GM18499 (cell line): Measurements from ENCODE around the gene CDK5RAP2.

Source experiments
- ATAC-seq: cut with Tn5 transposase; IDR thresholded peaks from one replicate; pipeline ENCODE4 v1.9.1; 2021; ENCODE audit warnings: moderate number of reproducible peaks; ENCODE audit not compliant: insufficient read depth, unreplicated experiment

CDK5RAP2 gene

DNA sequence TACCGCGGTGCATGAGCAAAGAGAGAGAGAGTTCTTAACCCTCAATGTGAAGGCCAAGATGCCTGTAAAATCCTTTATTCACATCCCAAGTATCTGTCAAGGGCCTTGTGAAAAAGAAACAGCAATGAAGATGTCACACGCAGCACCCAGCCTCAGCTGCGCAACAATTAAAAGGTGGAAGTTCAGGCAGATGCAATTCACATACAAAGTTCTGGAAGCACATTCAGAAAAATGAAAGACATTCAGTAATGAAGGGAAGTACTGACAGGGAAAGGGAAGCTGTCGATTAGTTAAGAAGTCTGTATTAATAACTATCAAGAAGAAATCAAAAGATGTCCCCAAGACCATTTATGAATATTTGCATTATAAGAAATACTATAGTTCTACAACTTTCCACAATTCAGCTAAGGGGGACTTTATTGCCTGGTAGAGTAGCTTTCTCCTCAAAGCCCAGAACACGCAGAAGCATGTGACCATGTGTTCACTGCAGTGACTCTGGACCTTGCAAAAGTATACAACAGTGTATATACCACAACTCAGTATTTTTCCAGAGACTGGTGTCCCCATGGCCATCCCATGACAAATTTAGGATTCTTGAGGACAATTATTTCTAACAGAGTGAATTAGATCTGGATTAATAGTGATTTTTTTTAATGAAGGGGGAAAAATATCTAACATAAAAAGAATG, 137.5 kb downstream of the CDK5RAP2 start:
- ATAC-seq = no peak

DNA sequence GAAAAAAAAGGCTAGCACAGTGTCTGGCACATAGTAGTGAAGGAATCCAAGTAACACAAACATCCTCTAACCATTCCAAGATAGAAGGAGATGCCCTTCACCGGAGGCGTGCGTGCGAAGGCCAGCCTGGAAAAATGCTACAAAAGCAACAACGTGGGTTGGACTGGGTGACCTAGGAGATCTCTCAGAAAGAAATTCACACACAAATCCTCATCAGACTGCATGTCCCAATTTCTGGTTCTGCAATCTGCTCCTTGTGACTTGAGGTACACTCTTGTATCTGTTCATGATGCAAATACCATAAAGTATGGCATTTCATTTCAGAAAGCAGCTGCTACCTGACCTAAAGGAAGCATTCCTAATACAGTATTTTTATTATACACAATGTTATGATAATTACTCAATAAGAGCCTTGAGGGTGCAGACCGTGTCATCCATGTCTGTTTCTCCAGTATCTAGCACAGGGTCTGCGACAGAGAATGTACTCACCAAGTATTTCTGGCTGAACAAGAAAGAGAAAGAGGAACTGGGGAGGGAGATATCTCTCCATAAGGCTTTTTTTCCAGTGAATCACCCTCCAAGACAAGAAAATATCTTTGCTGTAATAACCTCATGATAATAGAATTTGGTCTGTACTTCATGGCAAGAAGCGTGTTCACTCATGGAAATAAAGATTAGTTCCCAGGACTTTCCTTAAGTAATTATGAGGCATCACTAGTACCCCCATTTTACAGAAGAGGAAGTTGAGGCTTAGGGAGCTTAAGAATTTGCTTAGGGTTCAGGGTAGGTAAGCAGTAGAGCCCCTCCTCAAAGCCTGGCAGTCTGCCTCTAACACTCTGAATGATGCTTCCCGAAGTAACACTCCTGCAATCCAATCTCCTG, 138.3 kb downstream of the CDK5RAP2 start:
- ATAC-seq = no peak

DNA sequence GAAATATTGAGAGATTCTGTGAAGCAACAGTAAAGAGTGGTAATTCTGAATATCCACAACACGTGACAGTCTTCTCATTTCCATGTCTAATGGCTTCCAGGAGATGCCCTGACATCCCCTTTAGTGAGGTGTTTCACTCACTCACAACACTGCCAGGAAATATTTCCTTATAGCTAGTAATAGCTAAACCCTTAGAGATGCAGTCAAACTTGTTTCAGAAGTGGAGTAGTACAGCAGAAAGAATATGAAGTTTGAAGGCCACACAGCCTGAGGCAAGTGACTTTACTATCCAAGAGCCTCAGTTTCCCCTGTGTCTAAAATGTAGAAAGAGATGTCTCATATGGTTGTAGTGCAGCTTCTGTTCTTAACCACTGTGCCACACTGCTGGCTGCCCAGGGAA, 139.2 kb downstream of the CDK5RAP2 start:
- no peak for ATAC-seq

DNA sequence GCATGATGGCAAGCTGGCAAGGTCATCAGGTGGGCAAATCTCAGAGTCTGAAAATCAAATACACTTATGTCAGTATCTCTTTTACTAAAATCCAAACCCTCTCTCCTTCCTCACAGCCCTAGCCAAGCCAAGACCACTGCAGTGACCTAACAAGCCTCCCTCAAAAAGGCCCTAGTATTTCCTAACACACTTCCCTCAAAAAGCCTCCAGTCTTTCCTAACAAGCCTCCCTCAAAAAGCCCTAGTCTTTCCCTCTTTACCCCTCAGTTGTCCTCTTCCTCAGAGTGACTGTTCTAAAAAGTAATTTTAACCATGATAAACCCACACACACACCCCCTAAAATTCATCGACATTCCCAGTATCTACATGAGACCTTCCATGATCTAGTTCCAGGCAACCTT, 140.0 kb downstream of the CDK5RAP2 start:
- no peak for ATAC-seq

DNA sequence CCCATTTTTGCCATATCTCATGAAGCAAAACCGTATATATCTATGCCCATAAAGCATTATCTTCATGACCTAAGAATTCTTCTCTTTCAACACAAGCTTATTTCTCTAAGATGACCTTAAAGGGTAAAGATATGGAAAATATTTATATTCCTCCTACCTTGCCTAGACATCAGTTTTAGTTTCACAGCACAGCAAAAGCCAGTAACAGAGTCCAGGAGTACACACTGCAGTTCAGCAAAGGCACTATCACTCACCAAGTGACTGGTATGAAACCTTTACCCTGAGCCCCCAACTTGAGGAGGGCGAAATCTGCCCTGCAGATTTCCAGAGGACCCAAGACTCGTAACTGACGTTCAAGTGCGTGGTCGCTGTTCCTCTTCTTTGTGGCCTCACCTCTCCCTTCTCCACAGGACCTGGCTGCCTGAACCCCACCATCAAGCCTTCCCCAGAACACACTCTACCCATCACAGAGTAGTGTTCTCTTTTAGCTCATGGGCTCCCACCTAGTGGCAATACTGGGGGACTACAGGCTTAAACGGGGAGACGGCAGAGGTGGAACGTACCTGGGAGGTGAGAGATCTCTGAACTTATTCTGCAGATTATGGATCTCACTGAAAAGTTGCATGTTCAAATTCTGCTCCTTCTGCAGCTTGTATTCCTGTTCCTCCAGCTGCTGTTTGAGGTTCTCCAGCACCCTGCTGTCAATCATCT, 141.0 kb downstream of the CDK5RAP2 start:
- ATAC-seq = no peak

DNA sequence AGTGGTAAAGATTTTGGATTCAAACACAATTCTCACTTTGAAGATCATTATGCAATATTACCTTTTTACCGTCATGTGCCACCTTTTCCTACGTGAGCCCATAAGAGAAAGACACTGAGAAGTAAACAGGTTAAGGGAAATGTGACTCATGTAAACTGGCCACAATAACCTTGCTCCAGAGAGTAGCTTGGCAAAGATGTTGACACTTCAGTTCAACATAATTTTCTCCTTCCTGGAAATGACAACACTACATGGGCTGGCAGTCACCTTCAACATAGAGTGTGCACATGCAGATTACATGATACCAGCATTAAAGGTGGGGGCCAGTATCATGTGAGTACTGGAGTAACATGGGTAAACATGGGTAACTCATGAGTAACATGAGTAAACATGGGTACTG, 141.9 kb downstream of the CDK5RAP2 start:
- ATAC-seq = no peak

DNA sequence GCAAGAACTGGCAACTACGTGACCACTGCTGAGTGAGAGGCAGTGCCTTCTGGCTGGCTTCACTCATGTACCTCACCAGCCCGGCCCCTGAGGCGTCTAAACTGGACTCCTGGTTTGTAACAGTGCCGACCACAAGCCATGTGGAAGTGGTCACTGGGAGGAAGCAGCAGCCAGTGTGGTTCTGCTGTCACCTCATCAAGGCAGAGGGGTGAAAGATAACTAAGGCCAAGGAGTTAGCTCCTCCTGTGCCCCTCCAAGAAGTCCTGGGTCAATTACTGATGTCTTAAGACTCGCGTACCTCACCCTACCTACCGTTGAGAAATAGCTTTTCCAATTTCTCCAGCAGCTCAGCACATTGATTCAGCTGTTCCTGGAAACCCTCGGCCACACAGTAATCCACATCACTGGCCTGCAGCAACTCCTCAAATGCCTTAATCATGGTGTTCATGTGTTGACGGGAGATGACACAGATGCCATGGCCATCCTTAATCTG, 142.9 kb downstream of the CDK5RAP2 start:
- no peak for ATAC-seq

DNA sequence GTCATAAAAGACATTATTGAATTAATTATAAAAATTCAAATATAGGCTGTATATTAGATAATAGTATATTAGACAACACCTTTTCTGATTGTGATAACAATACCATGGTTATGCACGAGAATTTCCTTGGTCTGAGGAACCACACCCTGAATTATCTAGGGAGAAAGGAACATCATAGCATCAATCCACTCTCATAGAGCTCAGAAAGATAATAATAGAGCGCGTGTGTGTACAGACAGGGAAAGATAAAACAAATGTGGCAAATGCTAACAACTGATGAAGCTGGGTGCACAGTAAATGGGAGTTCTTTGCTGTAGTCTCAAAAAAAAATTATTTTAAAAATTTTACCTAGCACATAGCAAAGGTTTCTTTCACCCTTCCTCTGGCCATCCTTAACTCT, 143.5 kb downstream of the CDK5RAP2 start:
- no peak for ATAC-seq

DNA sequence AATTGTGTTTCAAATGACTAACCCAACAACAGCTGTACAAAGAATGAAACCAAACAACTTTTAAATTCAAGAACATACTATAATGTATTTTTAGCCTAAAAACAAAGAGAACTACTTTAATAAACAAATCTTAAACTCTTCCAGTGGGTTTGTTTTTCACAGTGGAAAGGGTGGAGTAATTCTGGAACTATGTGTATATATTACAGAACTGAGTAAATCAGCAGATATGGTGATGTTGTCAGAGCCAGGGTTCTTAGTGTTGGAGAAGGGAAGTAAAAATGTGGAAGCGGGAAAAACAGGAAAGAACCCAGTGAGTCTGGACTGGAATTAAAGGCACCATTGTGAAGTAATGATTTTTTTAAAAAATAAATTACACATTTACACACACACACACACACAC, 144.9 kb downstream of the CDK5RAP2 start:
- ATAC-seq = no peak

DNA sequence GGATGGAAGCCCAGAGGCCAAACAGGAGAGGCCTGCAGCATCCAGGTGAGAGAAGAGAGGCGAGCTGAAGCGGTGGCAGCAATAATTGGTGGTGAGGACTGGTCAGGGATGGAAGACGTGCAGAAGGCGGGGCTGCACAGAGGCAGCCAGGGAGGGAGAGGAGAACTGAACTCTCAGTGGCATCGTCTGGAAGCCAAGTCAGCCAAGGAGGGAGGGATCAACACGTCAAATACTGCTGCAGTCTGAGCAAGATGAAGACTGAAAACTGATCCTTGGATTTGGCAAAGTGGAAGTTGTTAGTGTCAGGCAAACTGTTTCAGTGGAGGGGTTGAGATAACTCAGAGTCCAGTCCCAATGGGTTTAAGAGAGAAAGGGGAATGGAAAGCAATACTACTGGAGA, 145.4 kb downstream of the CDK5RAP2 start:
- ATAC-seq = no peak

DNA sequence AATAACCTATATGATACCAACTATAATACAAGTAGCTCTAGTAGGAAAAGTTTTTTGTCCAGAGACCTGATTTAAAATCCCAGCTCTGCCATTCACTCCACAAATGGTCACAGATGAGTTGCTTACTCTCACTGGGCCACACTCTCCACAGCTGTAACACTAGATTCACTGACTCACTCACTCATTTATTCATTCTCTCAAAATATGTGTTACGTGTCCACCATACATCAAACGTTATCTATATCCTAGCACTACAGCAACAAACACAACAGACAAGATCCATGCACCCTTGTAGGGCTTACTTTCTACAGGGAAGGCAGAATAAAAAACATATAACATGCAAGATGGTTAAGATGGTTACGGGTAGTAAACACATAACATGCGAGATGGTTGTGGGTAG, 146.3 kb downstream of the CDK5RAP2 start:
- no peak for ATAC-seq

DNA sequence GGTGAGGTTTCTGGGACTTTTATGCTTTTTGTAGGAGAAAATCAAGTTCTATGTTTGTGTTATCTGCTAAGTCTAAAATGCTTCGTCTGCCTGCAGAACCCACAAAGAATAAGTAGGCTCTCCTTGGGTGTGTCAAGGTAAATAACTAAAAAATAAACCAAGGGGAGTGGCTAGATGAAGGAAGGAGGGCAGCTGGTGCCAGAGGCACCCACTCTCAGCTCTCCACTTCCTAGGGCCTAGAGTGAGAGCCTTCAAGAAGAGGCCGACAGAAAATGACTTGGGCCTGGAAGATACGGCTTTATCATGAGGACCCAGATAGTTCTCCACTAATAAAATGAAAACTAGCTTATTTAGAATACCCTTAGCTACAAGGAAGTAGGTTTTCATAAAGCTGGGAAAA, 147.4 kb downstream of the CDK5RAP2 start:
- no peak for ATAC-seq

DNA sequence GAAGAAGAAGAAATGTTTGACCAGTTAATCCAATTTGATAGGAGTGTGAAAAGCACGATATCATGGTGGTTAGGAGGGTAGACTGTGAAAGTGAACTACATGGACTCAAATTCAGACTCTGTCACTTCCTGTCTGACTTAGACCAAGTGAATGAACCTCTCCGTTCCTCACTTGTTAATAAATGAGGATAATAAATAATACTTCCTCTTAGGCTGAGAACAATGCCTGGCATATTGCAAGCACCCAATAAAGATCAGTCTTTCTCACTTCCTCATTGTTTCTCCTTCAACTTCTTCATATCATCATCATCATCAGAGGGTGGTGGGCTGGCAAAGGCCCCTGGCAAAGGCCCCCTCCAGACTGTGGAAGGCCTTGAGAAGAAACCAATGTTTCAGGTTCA, 148.7 kb downstream of the CDK5RAP2 start:
- ATAC-seq = no peak

DNA sequence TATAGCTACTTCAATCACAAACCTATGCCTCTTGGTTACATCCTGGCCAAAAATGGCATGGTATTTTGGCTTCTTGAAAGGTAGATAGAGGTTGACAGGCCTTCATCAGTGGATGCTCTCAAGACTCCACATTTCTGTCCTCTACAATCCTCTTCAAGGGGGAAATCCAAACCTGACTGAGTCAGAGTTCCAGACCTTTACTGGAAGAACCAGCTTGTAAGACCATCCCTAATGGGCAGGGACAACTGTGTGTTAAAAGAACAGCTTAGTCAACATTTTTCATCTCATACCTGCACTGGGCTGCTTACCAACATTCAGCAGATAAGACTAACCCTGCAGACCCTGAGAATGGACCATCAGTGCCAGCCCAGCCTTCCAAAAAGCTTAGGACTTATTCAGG, 155.7 kb downstream of the CDK5RAP2 start:
- ATAC-seq = no peak

DNA sequence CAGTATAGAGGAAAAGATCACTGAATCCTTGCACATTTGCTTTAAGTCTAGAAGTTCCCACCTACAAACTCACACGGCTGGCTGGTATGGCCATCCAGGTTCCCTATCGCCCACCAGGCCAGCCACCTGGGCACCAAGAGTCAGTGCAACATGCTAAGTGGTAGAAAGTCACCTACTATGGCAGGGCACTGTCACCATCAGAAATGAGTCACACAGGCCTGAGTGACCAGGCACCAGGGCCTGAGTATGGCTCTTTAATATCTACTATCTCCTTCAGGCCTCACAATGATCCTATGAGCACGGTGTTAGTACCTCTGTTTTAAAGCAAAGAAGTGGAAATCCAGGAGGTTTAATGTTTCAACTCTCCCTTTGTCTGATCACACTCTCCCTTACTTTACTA, 156.2 kb downstream of the CDK5RAP2 start:
- no peak for ATAC-seq

DNA sequence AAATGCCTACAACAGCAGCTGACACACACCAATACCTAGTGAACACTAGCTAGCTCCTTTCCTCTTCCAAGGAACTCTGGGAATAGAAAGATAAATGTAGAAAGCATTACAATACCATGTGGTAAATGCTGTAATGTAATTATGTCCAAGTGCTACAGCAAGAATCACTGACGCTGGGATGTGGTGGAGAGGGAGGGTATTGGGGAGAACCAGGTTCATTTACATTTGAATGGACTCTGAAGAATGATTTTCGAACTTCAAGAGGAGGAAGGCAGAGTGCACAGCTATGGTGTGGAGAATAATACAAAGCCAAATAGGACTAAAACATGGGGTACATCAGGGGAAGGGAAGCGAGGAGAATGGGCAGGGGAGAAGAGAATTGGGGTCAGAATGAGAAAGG, 158.0 kb downstream of the CDK5RAP2 start:
- no peak for ATAC-seq

DNA sequence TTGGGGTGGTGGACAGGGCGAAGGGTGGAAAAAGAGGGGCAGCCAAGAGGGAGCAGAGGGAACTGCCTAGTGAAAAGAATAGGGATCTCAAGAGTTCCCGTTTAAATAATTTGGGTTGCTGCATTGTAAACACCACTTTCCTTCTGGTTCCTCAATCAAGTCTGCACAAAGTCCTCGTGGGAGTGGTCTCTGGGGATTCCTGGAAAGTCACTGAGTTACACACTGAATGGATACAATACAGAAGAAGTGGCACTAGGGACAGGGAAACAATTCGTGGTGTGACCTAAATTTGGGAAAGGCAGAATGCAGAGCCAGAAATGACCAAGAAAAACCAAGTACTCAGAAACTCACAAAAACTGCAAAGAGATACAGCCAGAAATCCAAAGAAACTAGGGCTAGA, 161.7 kb downstream of the CDK5RAP2 start:
- ATAC-seq = no peak

DNA sequence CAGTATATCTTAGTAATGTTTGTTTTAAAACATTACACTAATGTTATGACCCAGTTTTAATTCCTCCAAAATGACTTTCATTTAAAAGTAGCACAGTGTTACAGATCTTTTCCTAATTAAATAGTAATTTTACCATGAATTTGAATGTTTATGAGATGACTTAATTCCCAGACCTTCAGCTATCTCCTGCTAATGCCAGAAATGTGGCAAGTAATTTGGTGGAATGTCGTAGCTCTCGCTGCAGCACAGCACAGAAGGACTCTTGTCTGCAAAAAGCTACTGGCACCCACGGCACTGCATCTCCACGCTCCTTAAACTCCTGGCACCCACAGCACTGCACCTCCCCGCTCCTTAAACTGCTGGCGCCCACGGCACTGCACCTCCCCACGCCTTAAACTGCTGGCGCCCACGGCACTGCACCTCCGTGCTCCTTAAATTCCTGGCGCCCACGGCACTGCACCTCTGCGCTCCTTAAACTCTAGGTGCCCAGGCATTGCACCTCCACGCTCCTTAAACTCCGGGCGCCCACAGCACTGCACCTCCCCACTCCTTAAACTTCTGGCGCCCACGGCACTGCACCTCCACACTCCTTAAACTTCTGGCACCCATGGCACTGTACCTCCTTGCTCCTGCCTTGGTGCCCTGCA, 163.1 kb downstream of the CDK5RAP2 start:
- no peak for ATAC-seq

DNA sequence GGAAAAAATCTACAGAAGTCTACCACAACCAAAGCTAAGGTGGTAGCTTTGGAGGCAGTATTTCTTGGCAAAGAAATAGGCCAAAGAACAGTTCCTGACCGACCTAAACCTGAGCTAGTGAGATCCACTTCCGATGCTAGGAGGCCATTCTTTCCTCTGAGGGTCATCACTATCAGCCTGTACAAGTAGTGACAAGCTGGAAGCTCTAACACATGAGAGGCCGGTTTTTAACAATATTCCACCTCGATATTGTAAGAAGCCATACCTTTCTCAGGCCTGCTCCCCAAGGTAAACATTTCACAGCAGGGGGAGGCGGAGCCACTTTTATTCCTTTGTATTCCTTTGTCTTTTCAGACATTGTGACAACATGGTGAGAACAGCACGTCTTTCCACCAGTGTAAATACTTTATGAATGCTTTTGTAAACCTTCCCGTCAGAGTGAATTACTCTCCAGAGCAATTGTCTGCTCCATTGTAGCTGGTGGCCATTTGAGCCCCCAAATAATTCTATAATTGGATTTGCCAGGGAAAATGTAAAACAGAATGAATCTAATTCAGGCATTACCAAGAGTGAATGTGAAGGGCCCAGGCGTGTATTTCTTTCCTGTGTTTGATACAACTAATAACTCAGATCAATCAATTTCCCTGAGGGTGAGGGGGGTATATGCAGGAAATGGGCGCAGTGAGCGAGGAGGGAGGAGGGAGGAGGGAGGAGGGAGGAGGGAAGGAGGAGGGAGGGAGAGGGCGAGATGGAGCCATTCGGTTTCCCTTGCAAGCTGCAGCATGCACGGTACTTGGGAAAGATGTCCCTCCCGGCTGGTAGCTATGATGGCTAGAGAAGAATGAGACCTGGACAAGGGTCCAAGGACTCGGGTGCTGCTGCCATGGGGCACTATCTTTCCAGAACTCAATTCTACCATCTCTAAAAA, 166.6 kb downstream of the CDK5RAP2 start:
- no peak for ATAC-seq
